Activated naive CD8-positive, alpha-beta T cell (primary cell): Measurements from ENCODE around the gene FSTL4.

Experiments used
- H3K27ac Mint-ChIP-seq: one replicate; pipeline ENCODE4 v1.8.0; 2021; ENCODE audit warnings: mixed read lengths
- H3K27me3 Mint-ChIP-seq: one replicate; pipeline ENCODE4 v1.8.0; 2021; ENCODE audit warnings: mixed read lengths
- H3K36me3 Mint-ChIP-seq: one replicate; pipeline ENCODE4 v1.8.0; 2021; ENCODE audit warnings: mixed read lengths
- H3K4me1 Mint-ChIP-seq: one replicate; pipeline ENCODE4 v1.8.0; 2021; ENCODE audit warnings: low read depth, mixed read lengths
- H3K4me3 Mint-ChIP-seq: one replicate; pipeline ENCODE4 v1.8.0; 2021; ENCODE audit warnings: mild to moderate bottlenecking, mixed read lengths
- H3K9me3 Mint-ChIP-seq: one replicate; pipeline ENCODE4 v1.8.0; 2021; ENCODE audit warnings: low read depth, mixed read lengths

The FSTL4 gene

GRCh38 chr5:133319244-133319643, 293.1 kb downstream of the FSTL4 start:
- H3K36me3 Mint-ChIP-seq: no peaks in the 10 kb centered on the region

GRCh38 chr5:133317558-133317957, 294.8 kb downstream of the FSTL4 start:
- H3K27ac Mint-ChIP-seq: no peak overlapping the region
- no peaks in the 10 kb centered on the region for H3K9me3 Mint-ChIP-seq
- H3K4me3 Mint-ChIP-seq: no peak overlapping the region
- H3K4me1 Mint-ChIP-seq: peaks cover 3% of the 10 kb centered on the region
- no peaks in the 10 kb centered on the region for H3K36me3 Mint-ChIP-seq
- H3K27me3 Mint-ChIP-seq: no peaks in the 10 kb centered on the region

More at GRCh38 chr5:133319244-133319643, 293.1 kb downstream of the FSTL4 start:
- H3K27me3 Mint-ChIP-seq: no peaks in the 10 kb centered on the region
- H3K4me1 Mint-ChIP-seq: peaks cover 3% of the 10 kb centered on the region
- H3K27ac Mint-ChIP-seq: no peak overlapping the region
- H3K4me3 Mint-ChIP-seq: no peak overlapping the region
- H3K9me3 Mint-ChIP-seq: no peaks in the 10 kb centered on the region

GRCh38 chr5:133316346-133317343, 295.7 kb downstream of the FSTL4 start:
- Mint-ChIP-seq H3K4me3 (no peak overlapping the region), H3K27ac (no peak overlapping the region), H3K9me3 (no peaks in the 10 kb centered on the region), H3K4me1 (peaks cover 1% of the 10 kb centered on the region), H3K27me3 (no peaks in the 10 kb centered on the region), H3K36me3 (no peaks in the 10 kb centered on the region)

- Mint-ChIP-seq H3K27ac (no peak overlapping the region), H3K9me3 (no peaks in the 10 kb centered on the region), H3K4me3 (no peak overlapping the region), H3K36me3 (no peaks in the 10 kb centered on the region), H3K4me1 (no peaks in the 10 kb centered on the region), H3K27me3 (no peaks in the 10 kb centered on the region)
Observed at GRCh38 chr5:133314086-133314485, 298.3 kb downstream of the FSTL4 start.

GRCh38 chr5:133311176-133311575, 301.2 kb downstream of the FSTL4 start:
- H3K9me3 Mint-ChIP-seq: no peaks in the 10 kb centered on the region
- no peaks in the 10 kb centered on the region for H3K4me1 Mint-ChIP-seq
- no peaks in the 10 kb centered on the region for H3K27me3 Mint-ChIP-seq
- no peak overlapping the region for H3K4me3 Mint-ChIP-seq
- no peaks in the 10 kb centered on the region for H3K36me3 Mint-ChIP-seq
- no peak overlapping the region for H3K27ac Mint-ChIP-seq

- H3K9me3 Mint-ChIP-seq: no peaks in the 10 kb centered on the region
- H3K4me1 Mint-ChIP-seq: no peaks in the 10 kb centered on the region
- no peaks in the 10 kb centered on the region for H3K36me3 Mint-ChIP-seq
Observed at GRCh38 chr5:133309984-133310621, 302.2 kb downstream of the FSTL4 start.

GRCh38 chr5:133309166-133309795, 303.1 kb downstream of the FSTL4 start:
- no peaks in the 10 kb centered on the region for H3K27me3 Mint-ChIP-seq
- no peaks in the 10 kb centered on the region for H3K36me3 Mint-ChIP-seq
- no peaks in the 10 kb centered on the region for H3K4me1 Mint-ChIP-seq
- no peaks in the 10 kb centered on the region for H3K9me3 Mint-ChIP-seq
- no peak overlapping the region for H3K27ac Mint-ChIP-seq
- H3K4me3 Mint-ChIP-seq: no peak overlapping the region

More at GRCh38 chr5:133309984-133310621, 302.2 kb downstream of the FSTL4 start:
- no peaks in the 10 kb centered on the region for H3K27me3 Mint-ChIP-seq
- no peak overlapping the region for H3K4me3 Mint-ChIP-seq
- no peak overlapping the region for H3K27ac Mint-ChIP-seq

- no peak overlapping the region for H3K27ac Mint-ChIP-seq
Observed at GRCh38 chr5:133307275-133307674, 305.1 kb downstream of the FSTL4 start.

GRCh38 chr5:133304707-133305216, 307.6 kb downstream of the FSTL4 start:
- H3K9me3 Mint-ChIP-seq: no peaks in the 10 kb centered on the region
- no peak overlapping the region for H3K4me3 Mint-ChIP-seq
- no peaks in the 10 kb centered on the region for H3K36me3 Mint-ChIP-seq
- no peaks in the 10 kb centered on the region for H3K4me1 Mint-ChIP-seq
- no peak overlapping the region for H3K27ac Mint-ChIP-seq
- no peaks in the 10 kb centered on the region for H3K27me3 Mint-ChIP-seq

More at GRCh38 chr5:133307275-133307674, 305.1 kb downstream of the FSTL4 start:
- H3K4me3 Mint-ChIP-seq: no peak overlapping the region
- H3K27me3 Mint-ChIP-seq: no peaks in the 10 kb centered on the region
- no peaks in the 10 kb centered on the region for H3K9me3 Mint-ChIP-seq
- H3K4me1 Mint-ChIP-seq: no peaks in the 10 kb centered on the region
- no peaks in the 10 kb centered on the region for H3K36me3 Mint-ChIP-seq

- Mint-ChIP-seq H3K36me3 (no peaks in the 10 kb centered on the region), H3K9me3 (no peaks in the 10 kb centered on the region), H3K4me3 (no peak overlapping the region), H3K27ac (no peak overlapping the region), H3K4me1 (no peaks in the 10 kb centered on the region), H3K27me3 (no peaks in the 10 kb centered on the region)
Observed at GRCh38 chr5:133304178-133304577, 308.2 kb downstream of the FSTL4 start.

GRCh38 chr5:133303298-133303697, 309.0 kb downstream of the FSTL4 start:
- Mint-ChIP-seq H3K36me3 (no peaks in the 10 kb centered on the region), H3K27me3 (no peaks in the 10 kb centered on the region), H3K9me3 (no peaks in the 10 kb centered on the region), H3K27ac (no peak overlapping the region), H3K4me1 (peaks cover 8% of the 10 kb centered on the region), H3K4me3 (no peak overlapping the region)

GRCh38 chr5:133299728-133300127, 312.6 kb downstream of the FSTL4 start:
- no peaks in the 10 kb centered on the region for H3K36me3 Mint-ChIP-seq
- H3K4me3 Mint-ChIP-seq: no peak overlapping the region
- no peaks in the 10 kb centered on the region for H3K27me3 Mint-ChIP-seq
- H3K27ac Mint-ChIP-seq: no peak overlapping the region
- H3K9me3 Mint-ChIP-seq: no peaks in the 10 kb centered on the region
- H3K4me1 Mint-ChIP-seq: peaks cover 11% of the 10 kb centered on the region

GRCh38 chr5:133299021-133299420, 313.3 kb downstream of the FSTL4 start:
- Mint-ChIP-seq H3K4me1 (peaks cover 11% of the 10 kb centered on the region), H3K27ac (no peak overlapping the region), H3K36me3 (no peaks in the 10 kb centered on the region), H3K4me3 (no peak overlapping the region), H3K27me3 (no peaks in the 10 kb centered on the region), H3K9me3 (no peaks in the 10 kb centered on the region)

- no peak overlapping the region for H3K27ac Mint-ChIP-seq
- no peaks in the 10 kb centered on the region for H3K9me3 Mint-ChIP-seq
- H3K4me3 Mint-ChIP-seq: no peak overlapping the region
- no peaks in the 10 kb centered on the region for H3K36me3 Mint-ChIP-seq
- H3K4me1 Mint-ChIP-seq: peaks cover 11% of the 10 kb centered on the region
- no peaks in the 10 kb centered on the region for H3K27me3 Mint-ChIP-seq
Observed at GRCh38 chr5:133298447-133298846, 313.9 kb downstream of the FSTL4 start.

- no peaks in the 10 kb centered on the region for H3K27me3 Mint-ChIP-seq
- H3K9me3 Mint-ChIP-seq: no peaks in the 10 kb centered on the region
- no peak overlapping the region for H3K27ac Mint-ChIP-seq
- no peak overlapping the region for H3K4me3 Mint-ChIP-seq
- H3K36me3 Mint-ChIP-seq: no peaks in the 10 kb centered on the region
- H3K4me1 Mint-ChIP-seq: peaks cover 11% of the 10 kb centered on the region
Observed at GRCh38 chr5:133297293-133297692, 315.0 kb downstream of the FSTL4 start.
